H9 (cell line): ENCODE results near the gene PDE2A. TPM values are rescaled to one million over a fixed set of nuclear protein-coding genes. Genes with fewer than 3 reads are reported as not detected.

Experiments
- DNase-seq: peaks from one replicate; pipeline ENCODE4 v3.0.0-alpha.2; 2017
- H2AFZ ChIP-seq: one replicate; pipeline ENCODE4 v1.6.1; 2013; ENCODE audit warnings: mild to moderate bottlenecking, low read length, control low read depth, moderate library complexity
- H2AK5ac ChIP-seq: 2 replicates; pipeline ENCODE4 v1.6.1; 2013; ENCODE audit warnings: low read length, control low read depth, mixed read lengths; ENCODE audit not compliant: insufficient read length
- H2BK120ac ChIP-seq: one replicate; pipeline ENCODE4 v1.6.1; 2013; ENCODE audit warnings: low read depth, mild to moderate bottlenecking, low read length, control low read depth, inconsistent platforms; ENCODE audit not compliant: poor library complexity, severe bottlenecking
- H2BK12ac ChIP-seq: 2 replicates; pipeline ENCODE4 v1.6.1; 2013; ENCODE audit warnings: low read length, control low read depth, mixed read lengths, low read depth; ENCODE audit not compliant: insufficient read length
- H2BK15ac ChIP-seq: 2 replicates; pipeline ENCODE4 v1.6.1; 2013; ENCODE audit warnings: low read depth, low read length, control low read depth
- H2BK20ac ChIP-seq: one replicate; pipeline ENCODE4 v1.6.1; 2013; ENCODE audit warnings: low read depth, mild to moderate bottlenecking, low read length, control low read depth, inconsistent platforms; ENCODE audit not compliant: poor library complexity, severe bottlenecking
- H2BK5ac ChIP-seq: 2 replicates; pipeline ENCODE4 v1.6.1; 2013; ENCODE audit warnings: low read length, control low read depth, mixed read lengths; ENCODE audit not compliant: insufficient read length
- H3K14ac ChIP-seq: 2 replicates; pipeline ENCODE4 v1.6.1; 2013; ENCODE audit warnings: low read length, control low read depth; ENCODE audit not compliant: insufficient read depth
- H3K18ac ChIP-seq: 2 replicates; pipeline ENCODE4 v1.6.1; 2013; ENCODE audit warnings: low read depth, mild to moderate bottlenecking, mixed read lengths, low read length, control low read depth; ENCODE audit not compliant: insufficient read length
- H3K23ac ChIP-seq: 2 replicates; pipeline ENCODE4 v1.6.1; 2013; ENCODE audit warnings: low read length, control low read depth, mixed read lengths, low read depth; ENCODE audit not compliant: insufficient read length
- H3K23me2 ChIP-seq: 2 replicates; pipeline ENCODE4 v1.6.1; 2013; ENCODE audit warnings: low read depth, mild to moderate bottlenecking, mixed read lengths, low read length, control low read depth; ENCODE audit not compliant: insufficient read length, poor library complexity, severe bottlenecking
- H3K27ac ChIP-seq: 2 replicates; pipeline ENCODE4 v1.5.1; 2013; ENCODE audit warnings: low read length, control low read depth, mixed read lengths, low read depth; ENCODE audit not compliant: insufficient read length
- H3K27me3 ChIP-seq: 2 replicates; pipeline ENCODE4 v1.6.1; 2013; ENCODE audit warnings: low read length, control low read depth, inconsistent platforms; ENCODE audit not compliant: insufficient read depth
- H3K4ac ChIP-seq: 2 replicates; pipeline ENCODE4 v1.6.1; 2013; ENCODE audit warnings: low read depth, mild to moderate bottlenecking, control low read depth, inconsistent platforms, low read length, moderate library complexity
- H3K4me1 ChIP-seq: 2 replicates; pipeline ENCODE4 v1.6.1; 2013; ENCODE audit warnings: low read length, control low read depth, inconsistent platforms; ENCODE audit not compliant: insufficient read depth
- H3K4me2 ChIP-seq: 2 replicates; pipeline ENCODE4 v1.6.1; 2013; ENCODE audit warnings: low read length, control low read depth, mixed read lengths; ENCODE audit not compliant: insufficient read length, insufficient read depth
- H3K56ac ChIP-seq: 2 replicates; pipeline ENCODE4 v1.6.1; 2013; ENCODE audit warnings: low read depth, mild to moderate bottlenecking, mixed read lengths, low read length, control low read depth; ENCODE audit not compliant: insufficient read length
- H3K79me1 ChIP-seq: 2 replicates; pipeline ENCODE4 v1.6.1; 2013; ENCODE audit warnings: low read depth, mild to moderate bottlenecking, moderate library complexity, low read length, control low read depth, inconsistent platforms; ENCODE audit not compliant: insufficient read depth, poor library complexity, severe bottlenecking
- H3K79me2 ChIP-seq: 2 replicates; pipeline ENCODE4 v1.6.1; 2013; ENCODE audit warnings: low read length, control low read depth, inconsistent platforms; ENCODE audit not compliant: insufficient read depth
- H3K9ac ChIP-seq: 2 replicates; pipeline ENCODE4 v1.6.1; 2013; ENCODE audit warnings: low read length, control low read depth, mixed read lengths; ENCODE audit not compliant: insufficient read length; ENCODE audit errors: extremely low read depth
- H3K9me3 ChIP-seq: one replicate; pipeline ENCODE4 v1.6.1; 2013; ENCODE audit warnings: low read depth, low read length, inconsistent platforms; ENCODE audit not compliant: control insufficient read depth
- H3T11ph ChIP-seq: one replicate; pipeline ENCODE4 v1.6.1; 2013; ENCODE audit warnings: mild to moderate bottlenecking, low read length, control low read depth, inconsistent platforms
- H4K20me1 ChIP-seq: one replicate; pipeline ENCODE4 v1.6.1; 2013; ENCODE audit not compliant: control insufficient read depth, insufficient read length, insufficient read depth
- H4K5ac ChIP-seq: 2 replicates; pipeline ENCODE4 v1.6.1; 2013; ENCODE audit warnings: low read depth, mild to moderate bottlenecking, mixed read lengths, low read length, control low read depth; ENCODE audit not compliant: insufficient read length
- H4K8ac ChIP-seq: replicated peaks from 2 replicates; pipeline ENCODE4 v1.6.1; 2013; ENCODE audit warnings: low read length, control low read depth, mixed read lengths, low read depth; ENCODE audit not compliant: insufficient read length
- H4K91ac ChIP-seq: 2 replicates; pipeline ENCODE4 v1.6.1; 2013; ENCODE audit warnings: low read depth, mild to moderate bottlenecking, moderate library complexity, mixed read lengths, low read length, control low read depth; ENCODE audit not compliant: insufficient read length
- H3K27ac Mint-ChIP-seq, 3 experiments: 2 replicates in 2 of 3; 3 replicates in 1 of 3; pipeline ENCODE4 v1.8.0; 2020 to 2021; ENCODE audit warnings: mixed read lengths in 3 of 3, mild to moderate bottlenecking in 1 of 3, moderate library complexity in 1 of 3
- H3K27me3 Mint-ChIP-seq: 2 replicates; pipeline ENCODE4 v1.8.0; 2021; ENCODE audit warnings: low read depth, mild to moderate bottlenecking, moderate library complexity, mixed read lengths
- H3K36me3 Mint-ChIP-seq, 3 experiments: 2 replicates in 2 of 3; 3 replicates in 1 of 3; pipeline ENCODE4 v1.8.0; 2020 to 2021; ENCODE audit warnings: low read depth in 3 of 3, mixed read lengths in 3 of 3; ENCODE audit not compliant: insufficient read depth in 1 of 3
- H3K4me1 Mint-ChIP-seq, 2 experiments: 2 replicates each; pipeline ENCODE4 v1.8.0; 2020; ENCODE audit warnings: mixed read lengths in 2 of 2
- H3K4me3 Mint-ChIP-seq, 2 experiments: 2 replicates in 1 of 2; 3 replicates in 1 of 2; pipeline ENCODE4 v1.8.0; 2020 to 2021; ENCODE audit warnings: mild to moderate bottlenecking in 2 of 2, mixed read lengths in 2 of 2, moderate library complexity in 1 of 2
- H3K9me3 Mint-ChIP-seq, 2 experiments: 2 replicates in 1 of 2; 3 replicates in 1 of 2; pipeline ENCODE4 v1.8.0; 2020; ENCODE audit warnings: mild to moderate bottlenecking in 2 of 2, mixed read lengths in 2 of 2, moderate library complexity in 1 of 2
- WGBS: extraction: QIAGEN DNeasy Blood & Tissue Kit; methylation state at CpG from one replicate; pipeline ENCODE4 v1.1.7; 2013; ENCODE audit warnings: missing lambda C conversion rate, low lambda C conversion rate, mixed read lengths; ENCODE audit not compliant: insufficient read length; ENCODE audit errors: extremely low coverage; 5-methylcytosine and 5-hydroxymethylcytosine counted together
- total RNA-seq: library from RNA; stranded (reverse); gene quantifications from 2 replicates; pipeline ENCODE4 v1.2.1, GENCODE V29; 2021
- TF ChIP-seq, protein P1 (sequence below): fragments of 200-600 bp; sonication (generic); conservative IDR thresholded peaks from 3 replicates; pipeline ENCODE4 v1.8.0; 2021; ENCODE audit warnings: antibody characterized with exemption, mild to moderate bottlenecking

PDE2A gene
- total RNA-seq, 1 experiment from 2014 or later, result 3.4 TPM

DNA sequence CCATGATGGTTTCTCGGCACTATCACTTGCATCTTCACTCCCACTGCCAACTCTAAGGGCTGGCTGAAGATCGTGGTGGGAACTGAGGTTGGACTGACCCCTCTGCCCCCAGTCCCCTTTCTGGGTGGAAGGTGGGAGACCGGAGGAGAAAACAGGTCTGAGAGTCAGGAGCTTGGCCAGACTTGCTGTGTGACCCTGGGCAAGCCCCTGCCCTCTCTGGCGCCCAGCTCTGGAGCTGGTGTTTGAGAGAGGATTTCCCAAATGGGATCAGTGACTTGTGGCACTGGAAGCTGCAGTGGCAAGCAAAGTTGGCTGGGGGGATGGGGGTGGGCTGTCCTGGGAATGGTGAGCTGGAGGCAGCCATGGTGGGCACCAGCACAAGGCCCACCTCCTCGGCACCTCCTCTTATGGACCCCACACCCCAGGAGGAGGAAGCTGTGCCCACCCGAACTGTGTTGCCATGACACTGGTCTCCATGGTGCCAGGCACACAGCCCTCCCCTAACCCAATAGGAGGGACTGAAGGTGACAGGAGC, 6.5 kb upstream of the PDE2A start:
- H2AFZ ChIP-seq, result no peak overlapping the region
- no CpG with 5 or more reads among the region's 6 CpGs for WGBS
- no peak overlapping the region for H4K91ac ChIP-seq
- Mint-ChIP-seq H3K4me3 (no peak overlapping the region), H3K9me3 (no peaks in the 10 kb centered on the region; a peak in 2 of 5 replicates), H3K4me1 (peaks cover 37 to 48% of the 10 kb centered on the region in 2 experiments), H3K27ac (no peak overlapping the region), H3K27me3 (peaks cover 58% of the 10 kb centered on the region), H3K36me3 (peaks cover 0 to 2% (median 0%) of the 10 kb centered on the region in 3 experiments; a peak in 3 of 7 replicates)
- H3T11ph ChIP-seq, result no peak overlapping the region
- H3K4ac ChIP-seq, result no peak overlapping the region
- no peak overlapping the region for H2BK120ac ChIP-seq
- H3K56ac ChIP-seq, result no peak overlapping the region
- no peaks in the 10 kb centered on the region; the same call in 1 of the 2 replicates for H3K4me1 ChIP-seq
- no peak overlapping the region for H3K14ac ChIP-seq
- H3K9ac ChIP-seq, result no peak overlapping the region
- no peak overlapping the region for H2BK20ac ChIP-seq
- TF ChIP-seq, protein P1, sequence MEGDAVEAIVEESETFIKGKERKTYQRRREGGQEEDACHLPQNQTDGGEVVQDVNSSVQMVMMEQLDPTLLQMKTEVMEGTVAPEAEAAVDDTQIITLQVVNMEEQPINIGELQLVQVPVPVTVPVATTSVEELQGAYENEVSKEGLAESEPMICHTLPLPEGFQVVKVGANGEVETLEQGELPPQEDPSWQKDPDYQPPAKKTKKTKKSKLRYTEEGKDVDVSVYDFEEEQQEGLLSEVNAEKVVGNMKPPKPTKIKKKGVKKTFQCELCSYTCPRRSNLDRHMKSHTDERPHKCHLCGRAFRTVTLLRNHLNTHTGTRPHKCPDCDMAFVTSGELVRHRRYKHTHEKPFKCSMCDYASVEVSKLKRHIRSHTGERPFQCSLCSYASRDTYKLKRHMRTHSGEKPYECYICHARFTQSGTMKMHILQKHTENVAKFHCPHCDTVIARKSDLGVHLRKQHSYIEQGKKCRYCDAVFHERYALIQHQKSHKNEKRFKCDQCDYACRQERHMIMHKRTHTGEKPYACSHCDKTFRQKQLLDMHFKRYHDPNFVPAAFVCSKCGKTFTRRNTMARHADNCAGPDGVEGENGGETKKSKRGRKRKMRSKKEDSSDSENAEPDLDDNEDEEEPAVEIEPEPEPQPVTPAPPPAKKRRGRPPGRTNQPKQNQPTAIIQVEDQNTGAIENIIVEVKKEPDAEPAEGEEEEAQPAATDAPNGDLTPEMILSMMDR, result no peak
- H3K9me3 ChIP-seq, result no peaks in the 10 kb centered on the region
- no peak overlapping the region for H2AK5ac ChIP-seq
- no peak overlapping the region for H3K23ac ChIP-seq
- no peak overlapping the region for H2BK5ac ChIP-seq
- no peak for DNase-seq
- H3K4me2 ChIP-seq, result no peak overlapping the region
- H3K23me2 ChIP-seq, result peaks cover 3% of the 10 kb centered on the region
- no peaks in the 10 kb centered on the region for H3K79me1 ChIP-seq
- H4K20me1 ChIP-seq, result no peaks in the 10 kb centered on the region
- no peak overlapping the region for H2BK12ac ChIP-seq
- no peak overlapping the region for H3K18ac ChIP-seq
- no peak overlapping the region for H3K27ac ChIP-seq
- H3K79me2 ChIP-seq, result no peaks in the 10 kb centered on the region
- no peak overlapping the region for H4K8ac ChIP-seq
- no peak overlapping the region for H4K5ac ChIP-seq
- peaks cover 4% of the 10 kb centered on the region; the same call in 1 of the 2 replicates for H3K27me3 ChIP-seq
- no peak overlapping the region for H2BK15ac ChIP-seq
